GM19438 (cell line): ENCODE measurements around the gene IL1R2.

Source experiments
- ATAC-seq: cut with Tn5 transposase; IDR thresholded peaks from one replicate; pipeline ENCODE4 v1.9.1; 2021; ENCODE audit warnings: low read depth; ENCODE audit not compliant: unreplicated experiment

The IL1R2 gene

GRCh38 chr2:101974663-101975062 lies 17.1 kb upstream of the IL1R2 start:
- no peak for ATAC-seq

- no peak for ATAC-seq
Measured at GRCh38 chr2:101975171-101975870, 16.4 kb upstream of the IL1R2 start.

- no peak for ATAC-seq
Measured at GRCh38 chr2:101976891-101977290, 14.9 kb upstream of the IL1R2 start.

GRCh38 chr2:101980368-101980767 lies 11.4 kb upstream of the IL1R2 start:
- no peak for ATAC-seq

GRCh38 chr2:101981066-101981465 lies 10.7 kb upstream of the IL1R2 start:
- ATAC-seq = no peak

GRCh38 chr2:101981504-101981903 lies 10.3 kb upstream of the IL1R2 start:
- ATAC-seq = no peak

GRCh38 chr2:101982495-101983029 lies 9.2 kb upstream of the IL1R2 start:
- ATAC-seq = no peak

- no peak for ATAC-seq
Measured at GRCh38 chr2:101983486-101983885, 8.3 kb upstream of the IL1R2 start.

- ATAC-seq = no peak
Measured at GRCh38 chr2:101983928-101984327, 7.8 kb upstream of the IL1R2 start.

- no peak for ATAC-seq
Measured at GRCh38 chr2:101984656-101985055, 7.1 kb upstream of the IL1R2 start.

GRCh38 chr2:101985101-101985792 lies 6.5 kb upstream of the IL1R2 start:
- no peak for ATAC-seq

- ATAC-seq = no peak
Measured at GRCh38 chr2:101985793-101986164, 6.0 kb upstream of the IL1R2 start.

- ATAC-seq = no peak
Measured at GRCh38 chr2:101986376-101986775, 5.4 kb upstream of the IL1R2 start.

- ATAC-seq = no peak
Measured at GRCh38 chr2:101986804-101987740, 4.7 kb upstream of the IL1R2 start.

GRCh38 chr2:101987832-101988231 lies 3.9 kb upstream of the IL1R2 start:
- ATAC-seq = no peak

- no peak for ATAC-seq
Measured at GRCh38 chr2:101988541-101988940, 3.2 kb upstream of the IL1R2 start.

- ATAC-seq = no peak
Measured at GRCh38 chr2:101989740-101990460, 1.9 kb upstream of the IL1R2 start.

- no peak for ATAC-seq
Measured at GRCh38 chr2:101993772-101994171, 2.0 kb downstream of the IL1R2 start.

GRCh38 chr2:101995019-101995418 lies 3.3 kb downstream of the IL1R2 start:
- ATAC-seq = no peak

- ATAC-seq = no peak
Measured at GRCh38 chr2:101995804-101996203, 4.0 kb downstream of the IL1R2 start.
